NCI-H146 treated with DMSO at 0.1 percent for 48 hours (cell line): Measurements from ENCODE around the gene PLPPR4.

Source experiments
- DNase-seq: peaks from one replicate; lab custom pipeline; 2025; ENCODE audit not compliant: unreplicated experiment; lab: John Stamatoyannopoulos, UW

Gene PLPPR4

GRCh38 chr1:99334991-99335390, 70.7 kb downstream of the PLPPR4 start:
- DNase-seq: no peak

- no peak for DNase-seq
Observed at GRCh38 chr1:99347041-99347684, 82.9 kb downstream of the PLPPR4 start.

GRCh38 chr1:99348397-99349132, 84.3 kb downstream of the PLPPR4 start:
- no peak for DNase-seq

- DNase-seq: no peak
Observed at GRCh38 chr1:99352821-99353220, 88.5 kb downstream of the PLPPR4 start.

- DNase-seq: no peak
Observed at GRCh38 chr1:99358770-99359169, 94.5 kb downstream of the PLPPR4 start.
